GM12865 (cell line): ENCODE measurements around the gene ZNF217.
A peak's percentile ranks its signal among the peaks of the same experiment; 100 is the strongest.
"Not testable (repeated sequence)": the region's sequence is repeated elsewhere in the genome, so short reads cannot be mapped to it uniquely, and the experiment has no call there.

Experiments used
- DNase-seq: peaks from one replicate; pipeline ENCODE4 v3.0.0; 2010; ENCODE audit warnings: low read depth
- H3K4me3 ChIP-seq: 2 replicates; pipeline ENCODE4 v1.5.1; 2011; ENCODE audit warnings: mild to moderate bottlenecking, low read depth, low read length, control low read depth
- TF ChIP-seq, protein P1 (sequence below): IDR thresholded peaks from 2 replicates; pipeline ENCODE4 v1.5.1; 2011; ENCODE audit warnings: low read length, control low read depth, low read depth, inconsistent platforms; ENCODE audit not compliant: insufficient read depth; ENCODE audit errors: missing control alignments

Gene ZNF217

DNA sequence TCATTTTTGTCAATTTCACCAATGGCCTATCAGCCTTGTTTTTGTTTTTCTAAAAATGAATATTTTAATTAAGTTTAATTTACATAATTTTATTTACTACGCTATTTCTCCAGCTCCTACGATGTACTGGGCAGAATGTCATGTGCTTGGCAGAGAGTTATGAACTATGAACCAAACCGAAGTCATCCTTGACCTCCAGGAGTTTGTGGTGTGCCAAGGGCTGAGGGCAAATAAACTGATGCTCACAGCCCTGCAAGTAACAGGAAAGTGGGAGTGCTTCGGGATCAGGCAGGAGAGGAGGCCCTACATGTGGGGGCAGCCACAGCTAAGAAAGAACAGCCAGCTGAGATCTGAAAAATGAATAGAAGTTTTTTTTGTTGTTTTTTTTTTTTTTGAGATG, 38.6 kb downstream of the ZNF217 start:
- H3K4me3 ChIP-seq, result no peak overlapping the region
- TF ChIP-seq, protein P1, sequence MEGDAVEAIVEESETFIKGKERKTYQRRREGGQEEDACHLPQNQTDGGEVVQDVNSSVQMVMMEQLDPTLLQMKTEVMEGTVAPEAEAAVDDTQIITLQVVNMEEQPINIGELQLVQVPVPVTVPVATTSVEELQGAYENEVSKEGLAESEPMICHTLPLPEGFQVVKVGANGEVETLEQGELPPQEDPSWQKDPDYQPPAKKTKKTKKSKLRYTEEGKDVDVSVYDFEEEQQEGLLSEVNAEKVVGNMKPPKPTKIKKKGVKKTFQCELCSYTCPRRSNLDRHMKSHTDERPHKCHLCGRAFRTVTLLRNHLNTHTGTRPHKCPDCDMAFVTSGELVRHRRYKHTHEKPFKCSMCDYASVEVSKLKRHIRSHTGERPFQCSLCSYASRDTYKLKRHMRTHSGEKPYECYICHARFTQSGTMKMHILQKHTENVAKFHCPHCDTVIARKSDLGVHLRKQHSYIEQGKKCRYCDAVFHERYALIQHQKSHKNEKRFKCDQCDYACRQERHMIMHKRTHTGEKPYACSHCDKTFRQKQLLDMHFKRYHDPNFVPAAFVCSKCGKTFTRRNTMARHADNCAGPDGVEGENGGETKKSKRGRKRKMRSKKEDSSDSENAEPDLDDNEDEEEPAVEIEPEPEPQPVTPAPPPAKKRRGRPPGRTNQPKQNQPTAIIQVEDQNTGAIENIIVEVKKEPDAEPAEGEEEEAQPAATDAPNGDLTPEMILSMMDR, result no peak
- DNase-seq, result no peak

DNA sequence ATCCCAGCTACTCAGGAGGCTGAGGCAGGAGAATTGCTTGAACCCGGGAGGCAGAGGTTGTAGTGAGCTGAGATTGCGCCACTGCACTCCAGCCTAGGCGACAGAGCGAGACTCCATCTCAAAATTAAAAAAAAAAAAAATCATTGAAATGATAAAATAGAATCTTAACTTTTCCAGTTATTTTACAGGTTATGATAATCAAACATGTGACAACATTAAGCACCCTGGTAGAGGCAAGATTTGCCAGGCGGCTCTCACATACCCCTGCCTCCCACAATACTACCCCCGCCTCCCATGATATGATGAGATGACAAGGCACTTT, 41.1 kb downstream of the ZNF217 start:
- H3K4me3 ChIP-seq, DNase-seq: not testable (repeated sequence)

DNA sequence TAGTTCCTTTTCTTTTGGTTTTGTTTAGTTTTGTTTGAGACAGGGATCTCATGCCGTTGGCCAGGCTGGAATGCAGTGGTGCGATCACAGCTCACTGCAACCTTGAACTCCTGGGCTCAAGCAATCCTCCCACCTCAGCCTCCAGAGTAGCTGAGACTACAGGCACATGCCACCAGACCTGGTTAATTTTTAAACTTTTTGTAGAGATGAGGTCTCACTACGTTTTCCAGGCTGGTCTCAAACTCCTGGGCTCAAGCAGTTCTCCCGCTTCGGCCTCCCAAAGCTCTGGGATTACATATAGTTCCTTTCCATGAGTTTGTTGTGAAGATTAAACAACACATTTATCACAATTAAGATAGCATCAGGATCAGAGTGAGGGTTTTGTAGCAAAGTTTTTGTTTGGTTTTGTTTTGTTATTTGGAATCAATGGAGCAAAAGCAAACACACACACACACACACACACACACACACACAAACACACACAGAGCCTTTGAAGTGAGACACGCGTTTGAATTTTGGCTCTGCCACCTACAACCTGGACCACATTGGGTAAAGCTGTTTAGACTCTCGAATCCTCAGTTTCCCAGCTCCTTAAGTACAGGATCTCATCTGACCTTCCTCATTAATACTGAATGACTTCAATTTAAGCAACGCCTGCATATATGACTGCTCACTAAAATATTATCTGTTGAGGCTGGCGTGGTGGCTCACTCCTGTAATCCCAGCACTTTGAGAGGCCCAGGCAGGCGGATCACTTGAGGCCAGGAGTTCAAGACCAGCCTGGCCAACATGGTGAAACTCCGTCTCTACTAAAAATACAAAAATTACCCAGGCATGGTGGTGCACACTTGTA, 41.7 kb downstream of the ZNF217 start:
- not testable (repeated sequence) for DNase-seq

GRCh38 chr20:53550280-53551187, 43.1 kb downstream of the ZNF217 start:
- DNase-seq, result no peak
- no peak overlapping the region for H3K4me3 ChIP-seq
- TF ChIP-seq, protein P1, result no peak

More for the DNA sequence above, 41.7 kb downstream of the ZNF217 start:
- not testable (repeated sequence) for H3K4me3 ChIP-seq

GRCh38 chr20:53547664-53548239, 45.9 kb downstream of the ZNF217 start:
- no peak overlapping the region for H3K4me3 ChIP-seq
- TF ChIP-seq, protein P1, result peak; percentile 58

GRCh38 chr20:53539516-53539915, 54.1 kb downstream of the ZNF217 start:
- no peak overlapping the region for H3K4me3 ChIP-seq
- DNase-seq, result no peak
- TF ChIP-seq, protein P1, result no peak

More at GRCh38 chr20:53547664-53548239, 45.9 kb downstream of the ZNF217 start:
- peak; percentile 64 for DNase-seq

- DNase-seq, H3K4me3 ChIP-seq: not testable (repeated sequence)
Observed at GRCh38 chr20:53536382-53536781, 57.3 kb downstream of the ZNF217 start.

- TF ChIP-seq, protein P1, result no peak
- H3K4me3 ChIP-seq, result no peak overlapping the region
- no peak for DNase-seq
Observed at GRCh38 chr20:53535878-53536277, 57.8 kb downstream of the ZNF217 start.
